ENCODE measurements around the gene KDM6A. TPM values are rescaled to one million over a fixed set of nuclear protein-coding genes. Genes with fewer than 3 reads are reported as not detected.

The KDM6A gene
- total RNA-seq, 1 experiment from 2014 or later = 24.0 TPM

GRCh38 chrX:44944894-44945293 is 71.9 kb downstream of the KDM6A start:
- ChIA-PET POLR2A (no interaction called here), CTCF (no interaction called here)
- intact Hi-C loops (cut with micrococcal nuclease; ENCODE audit: unreplicated experiment) = no loop called here
- Histone ChIP-seq H3K27ac (ENCODE audit: low read length) (no peak overlapping the region), H3K4me3 (ENCODE audit: low read depth in 2 of 2, low read length in 2 of 2) (no peak overlapping the region), H3K9me3 (ENCODE audit: control insufficient read depth, insufficient read depth, low read depth, low read length) (peaks cover 19% of the 10 kb centered on the region; the same call in 1 of the 2 replicates), H3K4me1 (ENCODE audit: control insufficient read depth, insufficient read depth, low read length) (peaks cover 4% of the 10 kb centered on the region; the same call in 1 of the 2 replicates), H3K27me3 (ENCODE audit: control insufficient read depth, insufficient read depth, low read length) (no peaks in the 10 kb centered on the region), H3K36me3 (ENCODE audit: control insufficient read depth, insufficient read depth, low read length) (no peaks in the 10 kb centered on the region)
- TF ChIP-seq SIN3A (IDR thresholded peaks at IDR 0.05; ENCODE audit: borderline replicate concordance, insufficient read depth, low read depth, low read length) (no peak), CTCF (IDR thresholded peaks at IDR 0.05) (no peak), REST (IDR thresholded peaks at IDR 0.05; ENCODE audit: insufficient read depth in 1 of 2, low read depth in 2 of 2, low read length in 1 of 2) (no peak), TCF7L2 (IDR thresholded peaks at IDR 0.05; ENCODE audit: low read depth, low read length) (no peak)
- BruUV-seq (replicated peaks) = no TSS peak
- ATAC-seq (no peak), DNase-seq (ENCODE audit: low read depth, low spot score) (no peak)
- in situ Hi-C loops (cut with HindIII; ENCODE audit: low pct_unique_long_range_greater_than_20kb, low sequenced_read_pairs) = no loop called here

- intact Hi-C loops (cut with micrococcal nuclease; ENCODE audit: unreplicated experiment) (no loop called here), in situ Hi-C loops (cut with HindIII; ENCODE audit: low pct_unique_long_range_greater_than_20kb, low sequenced_read_pairs) (no loop called here)
- H3K36me3 ChIP-seq (ENCODE audit: control insufficient read depth, insufficient read depth, low read length) = no peaks in the 10 kb centered on the region
- ATAC-seq = no peak
- H3K27me3 ChIP-seq (ENCODE audit: control insufficient read depth, insufficient read depth, low read length) = no peaks in the 10 kb centered on the region
- ChIA-PET CTCF (no interaction called here), POLR2A (no interaction called here)
- no peak overlapping the region for H3K4me3 ChIP-seq (ENCODE audit: low read depth in 2 of 2, low read length in 2 of 2)
- H3K27ac ChIP-seq (ENCODE audit: low read length) = no peak overlapping the region
- BruUV-seq (replicated peaks) = no TSS peak
- TF ChIP-seq POLR2AphosphoS5 (IDR thresholded peaks at IDR 0.05; ENCODE audit: low read depth, low read length) = no peak
- no peak for TF ChIP-seq TCF7L2 (IDR thresholded peaks at IDR 0.05; ENCODE audit: low read depth, low read length)
- peak; percentile 9; the same call in 1 of the 2 replicates for TF ChIP-seq CTCF (IDR thresholded peaks at IDR 0.05)
- no peak for TF ChIP-seq SIN3A (IDR thresholded peaks at IDR 0.05; ENCODE audit: borderline replicate concordance, insufficient read depth, low read depth, low read length)
- TF ChIP-seq REST (IDR thresholded peaks at IDR 0.05; ENCODE audit: insufficient read depth in 1 of 2, low read depth in 2 of 2, low read length in 1 of 2) = no peak
- peaks cover 6% of the 10 kb centered on the region; the same call in 1 of the 2 replicates for H3K4me1 ChIP-seq (ENCODE audit: control insufficient read depth, insufficient read depth, low read length)
- DNase-seq (ENCODE audit: low read depth, low spot score) = no peak
- H3K9me3 ChIP-seq (ENCODE audit: control insufficient read depth, insufficient read depth, low read depth, low read length) = peaks cover 19% of the 10 kb centered on the region; the same call in 1 of the 2 replicates
Observed at GRCh38 chrX:44945736-44946135, 72.7 kb downstream of the KDM6A start.
